ENCODE results near the gene HMSD.

DNA sequence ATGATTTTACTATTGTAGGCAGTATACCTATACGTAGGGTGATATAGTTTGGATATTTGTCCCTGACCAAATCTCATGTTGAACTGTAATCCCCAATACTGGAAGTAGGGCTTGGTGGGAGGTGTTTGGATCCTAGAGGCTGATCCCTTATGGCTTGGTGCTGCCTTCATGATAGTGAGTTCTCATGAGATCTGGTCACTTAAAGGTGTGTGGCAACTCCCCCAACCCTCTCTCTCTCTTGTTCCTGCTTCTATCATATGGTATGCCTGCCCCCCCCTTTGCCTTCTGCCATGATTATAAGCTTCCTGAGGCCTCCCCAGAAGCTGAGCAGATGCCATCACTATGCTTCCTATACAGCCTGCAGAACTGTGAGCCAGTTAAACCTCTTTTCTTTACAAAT is 43.0 kb upstream of the HMSD start:
- no peak for TF ChIP-seq POLR2A (IDR thresholded peaks at IDR 0.05)
- TF ChIP-seq, protein P1, sequence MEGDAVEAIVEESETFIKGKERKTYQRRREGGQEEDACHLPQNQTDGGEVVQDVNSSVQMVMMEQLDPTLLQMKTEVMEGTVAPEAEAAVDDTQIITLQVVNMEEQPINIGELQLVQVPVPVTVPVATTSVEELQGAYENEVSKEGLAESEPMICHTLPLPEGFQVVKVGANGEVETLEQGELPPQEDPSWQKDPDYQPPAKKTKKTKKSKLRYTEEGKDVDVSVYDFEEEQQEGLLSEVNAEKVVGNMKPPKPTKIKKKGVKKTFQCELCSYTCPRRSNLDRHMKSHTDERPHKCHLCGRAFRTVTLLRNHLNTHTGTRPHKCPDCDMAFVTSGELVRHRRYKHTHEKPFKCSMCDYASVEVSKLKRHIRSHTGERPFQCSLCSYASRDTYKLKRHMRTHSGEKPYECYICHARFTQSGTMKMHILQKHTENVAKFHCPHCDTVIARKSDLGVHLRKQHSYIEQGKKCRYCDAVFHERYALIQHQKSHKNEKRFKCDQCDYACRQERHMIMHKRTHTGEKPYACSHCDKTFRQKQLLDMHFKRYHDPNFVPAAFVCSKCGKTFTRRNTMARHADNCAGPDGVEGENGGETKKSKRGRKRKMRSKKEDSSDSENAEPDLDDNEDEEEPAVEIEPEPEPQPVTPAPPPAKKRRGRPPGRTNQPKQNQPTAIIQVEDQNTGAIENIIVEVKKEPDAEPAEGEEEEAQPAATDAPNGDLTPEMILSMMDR (IDR thresholded peaks at IDR 0.05 in 4 of 5, conservative IDR thresholded peaks at IDR 0.05 in 1 of 5): no peak

Data from gastrocnemius medialis (tissue), 4 donors.